Heart left ventricle (tissue), 16 donors: Measurements from ENCODE around the gene PNPLA1. TPM values are rescaled to one million over a fixed set of nuclear protein-coding genes. Genes with fewer than 3 reads are reported as not detected.

Source experiments
- ATAC-seq, 4 donors: fragments of 200-7000 bp; cut with Tn5 transposase; one replicate each; pipeline ENCODE4 v1.9.1; 2020 to 2022; ENCODE audit warnings: moderate library complexity in 4 of 4, mild to moderate bottlenecking in 3 of 4, moderate number of reproducible peaks in 1 of 4
- DNase-seq, 5 donors: peaks; one replicate each; pipeline ENCODE4 v3.0.0-alpha.2; 2020
- H3K27ac ChIP-seq, 12 donors: fragments of 200-600 bp; sonication (generic) in 4 of 12; one replicate each; pipeline versions ENCODE4 v1.5.0 to v1.8.0; 2016 to 2022; ENCODE audit warnings: mild to moderate bottlenecking in 2 of 12
- H3K27me3 ChIP-seq, 9 donors: fragments of 200-600 bp; sonication (generic) in 2 of 9; one replicate each; pipeline versions ENCODE4 v1.5.1 to v1.8.0; 2016 to 2022; ENCODE audit warnings: mild to moderate bottlenecking in 3 of 9
- H3K36me3 ChIP-seq, 9 donors: fragments of 200-600 bp; sonication (generic) in 2 of 9; one replicate each; pipeline versions ENCODE4 v1.5.0 to v1.8.0; 2018 to 2022; ENCODE audit warnings: mild to moderate bottlenecking in 2 of 9
- H3K4me1 ChIP-seq, 12 donors: fragments of 200-600 bp; sonication (generic) in 4 of 12; one replicate each; pipeline versions ENCODE4 v1.5.0 to v1.8.0; 2016 to 2022; ENCODE audit warnings: mild to moderate bottlenecking in 3 of 12
- H3K4me3 ChIP-seq, 12 donors: fragments of 200-600 bp; sonication (generic) in 4 of 12; one replicate each; pipeline versions ENCODE4 v1.5.0 to v1.8.0; 2017 to 2022; ENCODE audit warnings: mild to moderate bottlenecking in 9 of 12, moderate library complexity in 4 of 12
- H3K9me3 ChIP-seq, 12 donors: fragments of 200-600 bp; sonication (generic) in 4 of 12; one replicate each; pipeline versions ENCODE4 v1.5.0 to v1.8.0; 2016 to 2022; ENCODE audit warnings: mild to moderate bottlenecking in 1 of 12
- CTCF ChIP-seq, 12 donors: fragments of 200-600 bp; sonication (generic) in 4 of 12; IDR thresholded peaks; one replicate each; pipeline versions ENCODE4 v1.5.0 to v1.8.0; 2018 to 2022; ENCODE audit warnings: antibody characterized with exemption in 12 of 12, mild to moderate bottlenecking in 5 of 12
- POLR2A ChIP-seq, 2 donors: fragments of 450-650 bp; IDR thresholded peaks; one replicate each; pipeline ENCODE4 v1.6.1; 2017; ENCODE audit warnings: antibody characterized with exemption in 2 of 2, mild to moderate bottlenecking in 2 of 2, moderate library complexity in 2 of 2
- WGBS, 4 donors: extraction: QIAGEN DNeasy Blood & Tissue Kit in 2 of 4; methylation state at CpG; one replicate each; pipeline versions ENCODE4 v1.1.5 to v1.1.7; 2013 to 2018; 5-methylcytosine and 5-hydroxymethylcytosine counted together
- intact Hi-C, 10 donors: fragments of 100-400 bp; cut with DNase I; formaldehyde crosslinking; loops; one replicate each; pipeline versions ENCODE4 v1.11.1 to v1.14.2; 2022
- polyA plus RNA-seq, 2 donors: library from polyadenylated mRNA; stranded (reverse); fragments of 200-250 nt; gene quantifications; one replicate each; pipeline ENCODE4 v1.2.3, GENCODE V29; 2013
- total RNA-seq, 9 donors: library from RNA; depleted of rRNA in 2 of 9; stranded (reverse); fragments of >200 nt in 2 of 9; fragmentation: NEBNext Ultra II Directional in 3 of 9; extraction: Animal tissue kit (Norgen Biotek cat#: 25700) in 3 of 9; gene quantifications; one replicate each; pipeline versions ENCODE4 v1.1.0 to v1.2.4, GENCODE V29; 2016 to 2023
- donor health status: ischemic (EF 13 %, LVEDD 7.1; RV severe dilation, severe dysfunction).
- donor health status: healthy with polysubstance abuse.
- donor health status: DM: no; HTN: yes; CAD: no.
- donor health status: DM: no; HTN: no; CAD: no.
- donor health status: ischemic (EF 25% LVEDD 6.9; RV normal size, moderate dysfunction).
- donor health status: ischemic (EF 25% LVEDD 5.7; RV mildly dilated, moderate dysfunction).
- donor health status: healthy.
- donor health status: DM: yes; HTN: yes; CAD: no.
- donor health status: ischemic (EF 35%, LVEDD 5.7; RV mildly dilated, moderate dysfunction).
- donor health status: nonischemic (EF 11% LVEDD 7.7; RV severe dilation, severe dysfunction).
- donor health status: DM: yes; HTN: yes; CAD: no.
- donor health status: PGD.
- donor health status: ischemic (EF 29% LVEDD 5.4; RV normal size, mild dysfunction).
- donor health status: nonischemic (EF 23%, LVEDD 6.1; RV moderate dilation, normal function).

PNPLA1 gene
- total and polyA plus RNA-seq, 11 donors: 0.06 to 0.41 TPM; not detected in 9

- Histone ChIP-seq H3K9me3 (peaks cover 0 to 6% (median 0%) of the 10 kb centered on the region in 12 donors), H3K4me3 (no peak overlapping the region), H3K27me3 (no peaks in the 10 kb centered on the region), H3K36me3 (no peaks in the 10 kb centered on the region), H3K4me1 (peaks cover 0 to 23% (median 0%) of the 10 kb centered on the region in 12 donors), H3K27ac (no peak overlapping the region)
- WGBS, 4 donors: 89 to 98% (median 90%) methylated on average over 2 of the region's 2 CpGs
- DNase-seq (no peak), ATAC-seq (no peak)
- TF ChIP-seq CTCF (IDR thresholded peaks at IDR 0.05) (no peak), POLR2A (IDR thresholded peaks at IDR 0.05) (no peak)
- intact Hi-C loops: no loop called here
Observed at GRCh38 chr6:36252005-36252404, 17.9 kb upstream of the PNPLA1 start.

DNA sequence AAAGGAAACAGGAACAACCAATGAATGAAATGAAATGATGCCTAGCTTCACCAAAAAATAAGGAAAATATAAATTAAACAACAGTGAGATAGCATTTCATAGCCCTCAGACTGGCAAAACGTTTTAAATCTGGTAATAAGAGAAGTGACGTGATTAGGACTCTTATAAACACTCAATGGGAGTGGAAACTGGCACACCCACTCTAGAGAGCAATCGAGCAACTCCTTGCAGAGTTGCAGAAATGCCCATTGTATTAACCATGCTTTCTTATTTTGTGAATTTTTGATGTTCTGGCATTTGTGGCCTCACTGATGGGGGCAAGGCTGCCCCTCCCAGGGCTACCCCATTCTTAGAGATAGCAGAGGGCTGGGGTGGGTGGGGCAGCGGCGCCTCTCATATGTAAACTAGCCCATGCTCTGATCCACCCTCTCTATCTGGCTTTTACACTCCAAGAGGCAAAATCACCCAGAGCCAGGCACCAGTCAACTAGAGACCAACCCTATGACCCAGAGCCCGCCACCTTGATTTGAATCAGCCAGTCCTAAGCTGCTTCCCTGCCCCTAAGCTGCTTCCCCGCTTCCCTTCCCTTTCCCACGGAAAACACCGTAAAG lies 6.4 kb upstream of the PNPLA1 start:
- Histone ChIP-seq H3K36me3 (no peaks in the 10 kb centered on the region), H3K27ac (no peak overlapping the region), H3K4me3 (no peak overlapping the region), H3K9me3 (peaks cover 0 to 11% (median 1%) of the 10 kb centered on the region in 12 donors), H3K4me1 (no peaks in the 10 kb centered on the region), H3K27me3 (no peaks in the 10 kb centered on the region)
- 76 to 86% (median 79%) methylated on average over 9 of the region's 9 CpGs for WGBS, 4 donors
- ATAC-seq: no peak
- DNase-seq: no peak
- intact Hi-C loops: no loop called here
- TF ChIP-seq POLR2A (IDR thresholded peaks at IDR 0.05) (no peak), CTCF (IDR thresholded peaks at IDR 0.05) (no peak)

DNA sequence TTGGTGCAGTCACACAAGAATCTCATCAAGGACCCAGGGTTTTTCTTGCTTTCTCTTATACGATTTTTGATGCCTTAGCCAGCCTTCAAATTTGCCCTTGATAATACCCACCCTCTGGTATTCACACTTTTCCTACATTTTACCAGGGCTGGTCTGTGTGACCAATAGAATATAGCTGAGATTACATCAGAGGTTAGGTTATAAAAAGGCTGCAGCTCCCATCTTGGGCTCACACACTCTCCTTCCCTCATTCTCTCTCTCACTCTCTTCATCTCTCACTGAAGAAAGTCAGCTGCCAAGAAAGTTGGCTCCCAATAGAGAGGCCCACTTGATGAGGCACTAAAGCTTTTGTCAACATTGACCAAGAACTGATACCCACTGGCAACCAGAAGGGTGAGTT lies 4.1 kb upstream of the PNPLA1 start:
- intact Hi-C loops: no loop called here
- TF ChIP-seq CTCF (IDR thresholded peaks at IDR 0.05): no peak
- H3K4me3 ChIP-seq: no peak overlapping the region
- no peak overlapping the region for H3K27ac ChIP-seq
- H3K27me3 ChIP-seq: peaks cover 0 to 13% (median 1%) of the 10 kb centered on the region in 9 donors
- no peaks in the 10 kb centered on the region for H3K4me1 ChIP-seq
- ATAC-seq: no peak
- peaks cover 0 to 11% (median 1%) of the 10 kb centered on the region in 12 donors for H3K9me3 ChIP-seq
- no peak for DNase-seq
- WGBS, 4 donors: 73 to 83% (median 76%) methylated on average over 1 of the region's 1 CpG
- no peaks in the 10 kb centered on the region for H3K36me3 ChIP-seq

DNA sequence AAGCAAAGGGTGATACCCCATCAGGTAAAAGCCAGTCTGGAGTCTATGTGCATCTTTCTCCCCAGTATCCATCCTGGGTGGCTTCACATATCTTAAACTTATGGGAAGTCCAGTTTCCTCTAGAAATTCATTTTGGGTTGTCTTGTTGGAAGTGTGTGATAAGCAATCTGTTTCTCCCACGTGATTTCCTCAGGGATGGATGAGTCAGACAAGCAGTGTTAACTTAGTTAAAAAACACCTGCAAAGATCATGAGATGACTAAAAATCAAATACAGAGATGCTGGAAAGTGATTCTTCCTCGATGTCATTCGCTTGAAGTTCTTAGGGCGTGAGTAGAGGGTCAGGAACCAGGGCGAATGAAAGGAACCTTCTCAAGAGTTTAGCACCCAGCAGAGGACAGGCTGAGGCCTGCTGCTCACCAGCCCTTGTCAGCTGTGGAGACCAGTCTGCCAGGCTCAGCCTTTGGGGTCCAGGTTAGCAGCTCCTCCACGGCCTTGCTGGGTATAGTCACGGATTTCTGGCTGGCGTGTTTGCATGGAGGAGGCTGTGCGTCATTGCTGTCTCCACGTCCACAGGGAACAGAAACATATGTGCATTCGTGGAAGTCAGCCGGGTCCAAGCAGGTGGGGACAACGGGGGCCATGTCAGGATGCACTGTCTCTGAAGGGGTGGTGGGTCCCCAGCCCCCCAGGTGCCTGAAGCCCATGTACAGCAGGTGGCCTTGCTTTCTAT lies 2.8 kb upstream of the PNPLA1 start:
- intact Hi-C loops: no loop called here
- ATAC-seq: no peak
- TF ChIP-seq POLR2A (IDR thresholded peaks at IDR 0.05): no peak
- TF ChIP-seq CTCF (IDR thresholded peaks at IDR 0.05): no peak

More for the DNA sequence above, 2.8 kb upstream of the PNPLA1 start:
- no peaks in the 10 kb centered on the region for H3K4me1 ChIP-seq
- no peak overlapping the region for H3K4me3 ChIP-seq
- H3K9me3 ChIP-seq: peaks cover 0 to 11% (median 1%) of the 10 kb centered on the region in 12 donors
- H3K27ac ChIP-seq: no peak overlapping the region
- no peaks in the 10 kb centered on the region for H3K36me3 ChIP-seq
- DNase-seq: no peak
- WGBS, 4 donors: 85 to 90% (median 87%) methylated on average over 10 to 13 of the region's 13 CpGs
- H3K27me3 ChIP-seq: peaks cover 0 to 18% (median 4%) of the 10 kb centered on the region in 9 donors
